SK-N-SH (cell line): ENCODE results near the gene TMOD2.

Source experiments
- EP300 ChIP-seq, 2 experiments: IDR thresholded peaks; 2 replicates each; pipeline versions ENCODE4 v1.4.0 to v1.6.1; 2012; ENCODE audit warnings: borderline replicate concordance in 1 of 2, low read depth in 1 of 2, low read length in 1 of 2
- EZH2phosphoT487 ChIP-seq: fragments of 200-600 bp; sonication (generic); IDR thresholded peaks from 2 replicates; pipeline ENCODE4 v1.6.1; 2017; ENCODE audit warnings: low read depth, mixed run types, mild to moderate bottlenecking, antibody characterized with exemption, moderate library complexity, borderline replicate concordance
- MEF2A ChIP-seq: IDR thresholded peaks from 2 replicates; pipeline ENCODE4 v1.4.0; 2012; ENCODE audit warnings: low read depth, borderline replicate concordance
- RFX5 ChIP-seq: IDR thresholded peaks from 2 replicates; pipeline ENCODE4 v1.6.1; 2012; ENCODE audit warnings: mild to moderate bottlenecking, improper control_type of control experiment, low read length
- RXRA ChIP-seq: IDR thresholded peaks from 2 replicates; pipeline ENCODE4 v1.4.0; 2012; ENCODE audit warnings: low read depth, mild to moderate bottlenecking, borderline replicate concordance
- YY1 ChIP-seq: IDR thresholded peaks from 2 replicates; pipeline ENCODE4 v1.4.0; 2012; ENCODE audit warnings: low read depth, mild to moderate bottlenecking
- TF ChIP-seq, protein P1 (sequence below): fragments of 200-600 bp; sonication (generic); IDR thresholded peaks from 2 replicates; pipeline ENCODE4 v1.6.1; 2017; ENCODE audit warnings: antibody characterized with exemption, mild to moderate bottlenecking, moderate library complexity

DNA sequence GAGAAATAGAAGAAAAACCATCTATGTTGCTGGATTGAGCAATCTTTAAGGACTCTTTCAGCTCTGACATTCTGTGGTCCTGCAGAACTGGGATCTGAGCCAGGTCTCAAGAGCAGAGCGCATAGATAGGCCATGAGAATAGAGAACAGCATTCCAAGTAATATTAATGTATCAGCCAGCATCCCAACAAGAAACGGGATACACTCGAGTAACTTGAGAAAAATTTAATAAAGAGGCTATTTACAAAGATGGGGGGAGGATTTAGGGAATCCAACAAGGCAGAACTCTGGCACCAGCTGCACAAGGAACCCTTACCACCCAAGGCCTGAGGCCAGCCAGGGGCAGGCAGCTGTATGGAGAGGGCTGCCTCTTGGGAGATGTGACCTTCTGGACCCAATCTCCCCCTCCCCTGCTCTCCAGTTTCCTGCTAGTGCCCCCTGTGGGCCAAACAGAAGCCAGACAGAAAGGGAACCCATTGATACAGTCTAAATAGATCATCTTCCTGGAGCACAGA, 8.2 kb downstream of the TMOD2 start:
- peak; percentile 6 to 79; a peak in 2 of 4 replicates for TF ChIP-seq EP300 (IDR thresholded peaks at IDR 0.05; ENCODE audit: borderline replicate concordance in 1 of 2, low read depth in 1 of 2, low read length in 1 of 2)
- TF ChIP-seq, protein P1, sequence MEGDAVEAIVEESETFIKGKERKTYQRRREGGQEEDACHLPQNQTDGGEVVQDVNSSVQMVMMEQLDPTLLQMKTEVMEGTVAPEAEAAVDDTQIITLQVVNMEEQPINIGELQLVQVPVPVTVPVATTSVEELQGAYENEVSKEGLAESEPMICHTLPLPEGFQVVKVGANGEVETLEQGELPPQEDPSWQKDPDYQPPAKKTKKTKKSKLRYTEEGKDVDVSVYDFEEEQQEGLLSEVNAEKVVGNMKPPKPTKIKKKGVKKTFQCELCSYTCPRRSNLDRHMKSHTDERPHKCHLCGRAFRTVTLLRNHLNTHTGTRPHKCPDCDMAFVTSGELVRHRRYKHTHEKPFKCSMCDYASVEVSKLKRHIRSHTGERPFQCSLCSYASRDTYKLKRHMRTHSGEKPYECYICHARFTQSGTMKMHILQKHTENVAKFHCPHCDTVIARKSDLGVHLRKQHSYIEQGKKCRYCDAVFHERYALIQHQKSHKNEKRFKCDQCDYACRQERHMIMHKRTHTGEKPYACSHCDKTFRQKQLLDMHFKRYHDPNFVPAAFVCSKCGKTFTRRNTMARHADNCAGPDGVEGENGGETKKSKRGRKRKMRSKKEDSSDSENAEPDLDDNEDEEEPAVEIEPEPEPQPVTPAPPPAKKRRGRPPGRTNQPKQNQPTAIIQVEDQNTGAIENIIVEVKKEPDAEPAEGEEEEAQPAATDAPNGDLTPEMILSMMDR = peak; percentile 66
- peak; percentile 39; the same call in 1 of the 2 replicates for TF ChIP-seq RXRA
- peak; percentile 43; the same call in 1 of the 2 replicates for TF ChIP-seq YY1
- no peak for TF ChIP-seq MEF2A
- no peak for TF ChIP-seq EZH2phosphoT487
- no peak for TF ChIP-seq RFX5
